GM18861 (cell line): ENCODE data around the gene RNFT1.
"Not testable (repeated sequence)": the region's sequence is repeated elsewhere in the genome, so short reads cannot be mapped to it uniquely, and the experiment has no call there.

Experiments
- ATAC-seq: cut with Tn5 transposase; IDR thresholded peaks from one replicate; pipeline ENCODE4 v1.9.1; 2021; ENCODE audit not compliant: unreplicated experiment

The RNFT1 gene

GRCh38 chr17:59930768-59931167 is 33.8 kb downstream of the RNFT1 start:
- ATAC-seq: not testable (repeated sequence)

- ATAC-seq: not testable (repeated sequence)
Observed at GRCh38 chr17:59930121-59930520, 34.4 kb downstream of the RNFT1 start.

GRCh38 chr17:59920637-59921036 is 43.9 kb downstream of the RNFT1 start:
- not testable (repeated sequence) for ATAC-seq

GRCh38 chr17:59916446-59916845 is 48.1 kb downstream of the RNFT1 start:
- ATAC-seq: no peak

- ATAC-seq: no peak
Observed at GRCh38 chr17:59914274-59914854, 50.2 kb downstream of the RNFT1 start.

GRCh38 chr17:59907467-59907866 is 57.1 kb downstream of the RNFT1 start:
- ATAC-seq: no peak

GRCh38 chr17:59903455-59903854 is 61.1 kb downstream of the RNFT1 start:
- no peak for ATAC-seq
